ENCODE measurements around the gene PUS1.

DNA sequence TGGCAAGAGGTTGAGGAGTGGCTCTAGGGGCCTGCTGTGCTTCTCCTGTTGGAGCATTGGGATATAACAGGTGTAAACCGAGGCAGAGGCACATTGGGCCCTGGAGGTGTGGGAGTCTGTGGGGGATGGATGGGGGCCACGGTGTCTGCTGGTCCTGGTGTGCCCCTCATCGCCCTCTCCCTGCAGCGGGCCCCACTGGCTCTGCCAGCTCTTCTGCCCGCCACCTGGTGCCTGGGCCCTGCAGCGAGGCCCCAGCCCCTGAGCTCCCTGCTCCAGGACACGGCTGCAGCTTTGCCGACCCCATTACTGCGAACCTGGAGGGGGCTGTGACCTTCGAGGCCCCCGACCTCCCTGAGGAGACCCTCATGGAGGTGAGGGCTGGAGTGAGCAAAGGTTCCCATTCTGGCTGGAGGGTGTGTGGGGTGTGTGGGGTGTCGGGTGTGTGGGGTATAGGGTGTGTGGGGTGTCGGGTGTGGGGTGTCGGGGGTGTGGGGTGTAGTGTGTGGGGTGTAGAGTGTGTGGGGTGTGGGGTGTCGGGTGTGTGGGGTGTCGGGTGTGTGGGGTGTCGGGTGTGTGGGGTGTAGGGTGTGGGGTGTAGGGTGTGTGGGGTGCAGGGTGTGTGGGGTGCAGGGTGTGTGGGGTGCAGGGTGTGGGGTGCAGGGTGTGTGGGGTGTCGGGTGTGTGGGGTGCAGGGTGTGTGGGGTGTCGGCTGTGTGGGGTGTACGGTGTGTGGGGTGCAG, 10.6 kb upstream of the PUS1 start:
- TF ChIP-seq POLR2AphosphoS2 (IDR thresholded peaks at IDR 0.05; ENCODE audit: low read depth, low read length), result no peak
- TF ChIP-seq ETV6 (conservative IDR thresholded peaks at IDR 0.05 in 1 of 2, IDR thresholded peaks at IDR 0.05 in 1 of 2; ENCODE audit: borderline replicate concordance in 1 of 2, low read depth in 1 of 2), result no peak
- TF ChIP-seq, protein P1, sequence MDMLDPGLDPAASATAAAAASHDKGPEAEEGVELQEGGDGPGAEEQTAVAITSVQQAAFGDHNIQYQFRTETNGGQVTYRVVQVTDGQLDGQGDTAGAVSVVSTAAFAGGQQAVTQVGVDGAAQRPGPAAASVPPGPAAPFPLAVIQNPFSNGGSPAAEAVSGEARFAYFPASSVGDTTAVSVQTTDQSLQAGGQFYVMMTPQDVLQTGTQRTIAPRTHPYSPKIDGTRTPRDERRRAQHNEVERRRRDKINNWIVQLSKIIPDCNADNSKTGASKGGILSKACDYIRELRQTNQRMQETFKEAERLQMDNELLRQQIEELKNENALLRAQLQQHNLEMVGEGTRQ (IDR thresholded peaks at IDR 0.05; ENCODE audit: borderline replicate concordance, low read depth, low read length), result no peak
- no peak for TF ChIP-seq IRF4 (IDR thresholded peaks at IDR 0.05; ENCODE audit: low read depth, low read length)
- TF ChIP-seq, protein P2, sequence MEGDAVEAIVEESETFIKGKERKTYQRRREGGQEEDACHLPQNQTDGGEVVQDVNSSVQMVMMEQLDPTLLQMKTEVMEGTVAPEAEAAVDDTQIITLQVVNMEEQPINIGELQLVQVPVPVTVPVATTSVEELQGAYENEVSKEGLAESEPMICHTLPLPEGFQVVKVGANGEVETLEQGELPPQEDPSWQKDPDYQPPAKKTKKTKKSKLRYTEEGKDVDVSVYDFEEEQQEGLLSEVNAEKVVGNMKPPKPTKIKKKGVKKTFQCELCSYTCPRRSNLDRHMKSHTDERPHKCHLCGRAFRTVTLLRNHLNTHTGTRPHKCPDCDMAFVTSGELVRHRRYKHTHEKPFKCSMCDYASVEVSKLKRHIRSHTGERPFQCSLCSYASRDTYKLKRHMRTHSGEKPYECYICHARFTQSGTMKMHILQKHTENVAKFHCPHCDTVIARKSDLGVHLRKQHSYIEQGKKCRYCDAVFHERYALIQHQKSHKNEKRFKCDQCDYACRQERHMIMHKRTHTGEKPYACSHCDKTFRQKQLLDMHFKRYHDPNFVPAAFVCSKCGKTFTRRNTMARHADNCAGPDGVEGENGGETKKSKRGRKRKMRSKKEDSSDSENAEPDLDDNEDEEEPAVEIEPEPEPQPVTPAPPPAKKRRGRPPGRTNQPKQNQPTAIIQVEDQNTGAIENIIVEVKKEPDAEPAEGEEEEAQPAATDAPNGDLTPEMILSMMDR (IDR thresholded peaks at IDR 0.05 in 2 of 3, conservative IDR thresholded peaks at IDR 0.05 in 1 of 3; ENCODE audit: control insufficient read depth in 2 of 3, extremely low read depth in 1 of 3, insufficient read depth in 1 of 3, low read depth in 3 of 3, low read length in 3 of 3), result no peak
- no peak for TF ChIP-seq CREM (IDR thresholded peaks at IDR 0.05; ENCODE audit: low read depth)
- no peak for TF ChIP-seq RAD21 (IDR thresholded peaks at IDR 0.05; ENCODE audit: insufficient read depth, low read depth, low read length)

Data from GM12878 (cell line).